ENCODE results near the gene HMGN1.

The HMGN1 gene

GRCh38 chr21:39300587-39300986 is 48.3 kb downstream of the HMGN1 start:
- no peak for DNase-seq (ENCODE audit: low read depth in 2 of 2)

- DNase-seq (ENCODE audit: low read depth in 2 of 2) = no peak
These were observed 52.0 kb downstream of the HMGN1 start for GRCh38 chr21:39296891-39297290.
